Liver (tissue), 3 donors: Measurements from ENCODE around the gene PCDH9.

Experiments
- ATF3 ChIP-seq: IDR thresholded peaks from 2 replicates; pipeline ENCODE4 v1.6.1; 2016; ENCODE audit warnings: antibody characterized with exemption
- CTCF ChIP-seq: fragments of 150-350 bp; IDR thresholded peaks from 2 replicates; pipeline ENCODE4 v1.5.1; 2017; ENCODE audit warnings: improper control_type of control experiment, low read depth, low read length; ENCODE audit not compliant: missing input control
- EGR1 ChIP-seq, 2 donors: IDR thresholded peaks; 2 replicates each; pipeline ENCODE4 v1.6.1; 2016 to 2018; ENCODE audit warnings: antibody characterized with exemption in 2 of 2, low read depth in 2 of 2
- FOXA1 ChIP-seq: IDR thresholded peaks from 2 replicates; pipeline ENCODE4 v1.6.1; 2016; ENCODE audit warnings: antibody characterized with exemption
- FOXA2 ChIP-seq: IDR thresholded peaks from 2 replicates; pipeline ENCODE4 v1.6.1; 2016; ENCODE audit warnings: antibody characterized with exemption
- GABPA ChIP-seq, 2 donors: IDR thresholded peaks in 1 of 2; conservative IDR thresholded peaks in 1 of 2; 2 replicates each; pipeline ENCODE4 v1.6.1; 2016; ENCODE audit warnings: antibody characterized with exemption in 2 of 2, mild to moderate bottlenecking in 1 of 2, moderate library complexity in 1 of 2
- HNF4G ChIP-seq: IDR thresholded peaks from 2 replicates; pipeline ENCODE4 v1.6.1; 2016; ENCODE audit warnings: antibody characterized with exemption
- RAD21 ChIP-seq, 2 donors: IDR thresholded peaks; 2 replicates each; pipeline ENCODE4 v1.6.1; 2016; ENCODE audit warnings: antibody characterized with exemption in 2 of 2, mild to moderate bottlenecking in 2 of 2
- RXRA ChIP-seq, 2 donors: IDR thresholded peaks; 2 replicates each; pipeline ENCODE4 v1.6.1; 2017 to 2018; ENCODE audit warnings: antibody characterized with exemption in 2 of 2, mild to moderate bottlenecking in 1 of 2
- SP1 ChIP-seq: IDR thresholded peaks from 2 replicates; pipeline ENCODE4 v1.6.1; 2018; ENCODE audit warnings: antibody characterized with exemption, mild to moderate bottlenecking
- YY1 ChIP-seq: IDR thresholded peaks from 2 replicates; pipeline ENCODE4 v1.6.1; 2016; ENCODE audit warnings: antibody characterized with exemption, mild to moderate bottlenecking
- ZBTB33 ChIP-seq: IDR thresholded peaks from 2 replicates; pipeline ENCODE4 v1.6.1; 2016; ENCODE audit warnings: antibody characterized with exemption
- TF ChIP-seq, protein P1 (sequence below): IDR thresholded peaks from 2 replicates; pipeline ENCODE4 v1.6.1; 2016; ENCODE audit warnings: antibody characterized with exemption, mild to moderate bottlenecking
- donor health status: healthy.
- donor health status: healthy.

DNA sequence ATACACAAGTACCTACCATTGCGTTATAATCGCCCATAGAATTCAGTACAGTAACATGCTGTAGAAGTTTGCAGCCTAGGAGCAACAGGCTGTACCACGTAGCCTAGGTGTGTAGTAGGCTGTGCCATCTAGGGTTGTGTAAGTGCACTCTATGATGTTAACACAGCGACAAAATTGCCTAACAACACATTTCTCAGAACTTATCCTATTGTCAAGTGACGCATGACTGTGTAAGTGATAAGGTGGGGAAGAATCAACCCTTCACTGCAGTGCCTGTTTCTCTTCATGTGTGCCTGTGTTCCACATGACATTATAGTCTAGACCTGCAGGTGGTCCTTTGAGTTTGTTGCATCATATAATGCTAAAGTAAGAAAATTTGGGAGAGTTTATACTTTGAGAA is 94.0 kb downstream of the PCDH9 start:
- no peak for TF ChIP-seq FOXA1
- no peak for TF ChIP-seq CTCF
- TF ChIP-seq SP1 = no peak
- no peak for TF ChIP-seq ATF3
- TF ChIP-seq EGR1 (IDR thresholded peaks at IDR 0.05; ENCODE audit: low read depth in 2 of 2) = no peak
- no peak for TF ChIP-seq HNF4G
- TF ChIP-seq, protein P1, sequence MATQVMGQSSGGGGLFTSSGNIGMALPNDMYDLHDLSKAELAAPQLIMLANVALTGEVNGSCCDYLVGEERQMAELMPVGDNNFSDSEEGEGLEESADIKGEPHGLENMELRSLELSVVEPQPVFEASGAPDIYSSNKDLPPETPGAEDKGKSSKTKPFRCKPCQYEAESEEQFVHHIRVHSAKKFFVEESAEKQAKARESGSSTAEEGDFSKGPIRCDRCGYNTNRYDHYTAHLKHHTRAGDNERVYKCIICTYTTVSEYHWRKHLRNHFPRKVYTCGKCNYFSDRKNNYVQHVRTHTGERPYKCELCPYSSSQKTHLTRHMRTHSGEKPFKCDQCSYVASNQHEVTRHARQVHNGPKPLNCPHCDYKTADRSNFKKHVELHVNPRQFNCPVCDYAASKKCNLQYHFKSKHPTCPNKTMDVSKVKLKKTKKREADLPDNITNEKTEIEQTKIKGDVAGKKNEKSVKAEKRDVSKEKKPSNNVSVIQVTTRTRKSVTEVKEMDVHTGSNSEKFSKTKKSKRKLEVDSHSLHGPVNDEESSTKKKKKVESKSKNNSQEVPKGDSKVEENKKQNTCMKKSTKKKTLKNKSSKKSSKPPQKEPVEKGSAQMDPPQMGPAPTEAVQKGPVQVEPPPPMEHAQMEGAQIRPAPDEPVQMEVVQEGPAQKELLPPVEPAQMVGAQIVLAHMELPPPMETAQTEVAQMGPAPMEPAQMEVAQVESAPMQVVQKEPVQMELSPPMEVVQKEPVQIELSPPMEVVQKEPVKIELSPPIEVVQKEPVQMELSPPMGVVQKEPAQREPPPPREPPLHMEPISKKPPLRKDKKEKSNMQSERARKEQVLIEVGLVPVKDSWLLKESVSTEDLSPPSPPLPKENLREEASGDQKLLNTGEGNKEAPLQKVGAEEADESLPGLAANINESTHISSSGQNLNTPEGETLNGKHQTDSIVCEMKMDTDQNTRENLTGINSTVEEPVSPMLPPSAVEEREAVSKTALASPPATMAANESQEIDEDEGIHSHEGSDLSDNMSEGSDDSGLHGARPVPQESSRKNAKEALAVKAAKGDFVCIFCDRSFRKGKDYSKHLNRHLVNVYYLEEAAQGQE = peak; percentile 69
- TF ChIP-seq ZBTB33 = peak; percentile 32
- no peak for TF ChIP-seq GABPA (IDR thresholded peaks at IDR 0.05 in 1 of 2, conservative IDR thresholded peaks at IDR 0.05 in 1 of 2)
- TF ChIP-seq RXRA (IDR thresholded peaks at IDR 0.05) = peak in 1 of 2 donors; percentile 64
- TF ChIP-seq RAD21 (IDR thresholded peaks at IDR 0.05) = no peak
- no peak for TF ChIP-seq FOXA2
- TF ChIP-seq YY1 = no peak
